Activated CD8-positive, alpha-beta memory T cell treated with anti-CD3 and anti-CD28 coated beads, Interleukin-2, amount 50 U/mL, for 24 hours (primary cell): ENCODE results near the gene DDX56.

Source experiments
- DNase-seq: peaks from one replicate; pipeline ENCODE4 v3.0.0-alpha.2; 2020; ENCODE audit errors: extremely low read depth

DDX56 gene

GRCh38 chr7:44595934-44596635 lies 22.4 kb upstream of the DDX56 start:
- DNase-seq = no peak

GRCh38 chr7:44590910-44591309 lies 17.2 kb upstream of the DDX56 start:
- no peak for DNase-seq

DNA sequence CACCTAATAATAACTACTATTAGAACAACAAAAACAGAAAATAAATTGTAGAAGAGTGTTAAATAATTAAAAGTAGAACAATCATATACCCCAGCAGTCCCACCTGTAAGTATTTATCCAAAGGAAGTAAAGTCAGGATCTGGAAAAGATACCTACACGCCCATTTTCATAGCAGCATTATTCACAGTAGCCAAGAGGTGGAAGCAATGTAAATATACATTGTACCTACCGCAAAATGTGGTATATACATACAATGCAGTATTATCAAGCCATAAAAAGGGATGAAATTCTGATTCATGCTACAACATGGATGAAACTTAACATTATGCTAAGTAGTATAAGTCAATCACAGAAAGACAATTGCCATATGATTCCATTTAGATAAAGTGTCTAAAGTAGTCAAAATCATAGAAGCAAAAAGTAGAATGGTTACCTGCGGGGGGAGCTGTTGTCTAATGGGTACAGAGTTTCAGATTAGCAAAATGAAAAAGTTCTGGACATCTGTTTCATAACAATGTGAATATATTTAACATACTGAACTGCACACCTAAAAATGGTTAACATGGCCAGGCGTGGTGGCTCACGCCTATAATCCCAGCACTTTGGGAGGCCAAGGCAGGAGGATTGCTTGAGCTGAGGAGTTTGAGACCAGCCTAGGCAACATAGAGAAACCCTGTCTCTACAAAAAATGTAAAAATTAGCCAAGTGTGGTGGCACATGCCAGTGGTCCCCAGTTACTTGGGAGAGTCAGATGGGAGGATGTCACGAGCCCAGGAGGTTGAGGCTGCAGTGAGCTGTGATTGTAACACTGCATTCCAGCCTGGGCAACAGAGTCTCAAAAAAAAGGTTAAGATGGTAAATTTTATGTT lies 14.4 kb upstream of the DDX56 start:
- DNase-seq = no peak

- DNase-seq = no peak
Measured at GRCh38 chr7:44583146-44583865, 9.6 kb upstream of the DDX56 start.

DNA sequence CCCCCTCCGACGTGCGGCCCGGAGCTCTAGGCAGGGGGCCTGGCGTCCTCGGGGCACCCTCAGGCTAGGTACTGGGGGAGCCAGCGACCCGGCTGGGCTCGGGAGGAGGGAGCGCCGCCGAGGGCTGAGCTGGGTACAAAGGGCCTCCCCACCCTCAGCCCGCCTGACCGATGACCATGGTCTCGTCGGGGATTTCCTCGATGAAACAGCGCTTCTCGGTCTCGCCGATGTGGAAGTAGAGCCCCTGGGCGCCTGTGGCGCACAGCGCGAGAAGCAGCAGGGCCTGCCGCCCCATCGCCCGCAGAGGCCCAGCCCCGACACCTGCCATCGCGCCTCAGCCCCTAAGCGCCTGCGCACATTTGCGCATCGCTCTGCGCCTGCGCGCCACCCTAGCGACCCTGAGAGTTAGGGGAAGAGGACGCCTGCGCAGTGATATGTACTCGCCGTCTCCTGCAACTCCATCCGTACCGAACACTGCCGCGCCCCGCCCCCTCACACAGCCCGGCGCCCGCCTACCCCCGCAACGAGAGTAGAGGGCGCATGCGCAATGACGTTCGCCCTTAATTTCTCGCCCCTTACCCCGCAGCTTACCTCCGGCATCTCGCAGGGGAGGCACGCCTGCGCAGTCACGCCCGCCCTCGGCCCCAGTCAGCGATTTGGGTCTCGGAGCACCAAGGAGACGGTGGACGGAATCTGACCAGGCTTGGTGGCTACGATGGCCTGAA lies 8.3 kb upstream of the DDX56 start, which contains the start of gene TMED4:
Gene TMED4, minus strand, starts transcription at position 353 of the 725 bp plus-strand sequence. Its CDS starts 25 bp downstream, at position 328.
- peak; percentile 99 for DNase-seq

DNA sequence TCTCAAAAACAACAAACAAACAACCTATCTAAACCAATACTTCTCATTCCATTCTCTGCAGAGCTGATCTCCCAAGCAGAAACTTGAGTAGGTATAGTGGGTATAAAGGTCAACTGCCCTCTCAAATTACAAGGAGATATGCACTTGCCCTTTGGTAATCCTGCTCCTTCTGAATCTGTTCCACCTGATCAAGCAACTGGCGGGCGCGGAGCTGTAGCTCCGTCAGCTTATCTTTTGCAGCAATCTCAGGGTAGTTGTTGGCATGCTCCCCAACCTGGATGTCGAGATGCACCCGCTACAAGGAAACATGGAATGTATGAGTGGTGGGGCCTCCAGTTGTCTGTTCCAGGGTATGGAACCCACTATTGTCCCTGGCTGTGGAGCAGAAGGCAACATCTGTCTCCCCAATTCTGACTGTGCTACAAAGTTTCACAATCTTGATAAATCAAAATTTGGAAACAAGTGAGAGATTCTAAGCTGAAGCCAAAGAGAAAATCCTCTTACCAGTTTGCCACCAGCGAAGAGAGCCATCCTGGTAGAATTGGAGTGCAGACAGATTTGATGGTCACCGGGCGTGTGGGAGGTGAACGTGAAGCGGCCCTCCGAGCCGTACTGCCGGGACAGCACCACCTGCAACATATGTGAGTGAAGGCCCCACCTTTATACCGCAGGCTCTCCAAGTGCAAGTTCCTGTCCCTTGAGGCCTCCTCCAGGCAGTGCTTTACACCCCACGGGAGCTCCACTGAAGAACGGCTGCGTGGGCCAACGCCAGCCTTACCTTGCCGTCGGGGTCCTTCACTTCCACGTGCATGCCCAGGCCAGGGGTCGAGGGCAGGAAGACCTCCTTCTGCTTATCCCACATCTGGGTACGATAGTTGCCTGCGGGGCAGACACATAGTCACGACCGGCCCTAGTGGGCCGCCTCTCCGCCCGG lies 7.5 kb upstream of the DDX56 start:
- no peak for DNase-seq

- no peak for DNase-seq
Measured at GRCh38 chr7:44576228-44576627, 2.5 kb upstream of the DDX56 start.

GRCh38 chr7:44575054-44575453 lies 1.3 kb upstream of the DDX56 start:
- DNase-seq = no peak

DNA sequence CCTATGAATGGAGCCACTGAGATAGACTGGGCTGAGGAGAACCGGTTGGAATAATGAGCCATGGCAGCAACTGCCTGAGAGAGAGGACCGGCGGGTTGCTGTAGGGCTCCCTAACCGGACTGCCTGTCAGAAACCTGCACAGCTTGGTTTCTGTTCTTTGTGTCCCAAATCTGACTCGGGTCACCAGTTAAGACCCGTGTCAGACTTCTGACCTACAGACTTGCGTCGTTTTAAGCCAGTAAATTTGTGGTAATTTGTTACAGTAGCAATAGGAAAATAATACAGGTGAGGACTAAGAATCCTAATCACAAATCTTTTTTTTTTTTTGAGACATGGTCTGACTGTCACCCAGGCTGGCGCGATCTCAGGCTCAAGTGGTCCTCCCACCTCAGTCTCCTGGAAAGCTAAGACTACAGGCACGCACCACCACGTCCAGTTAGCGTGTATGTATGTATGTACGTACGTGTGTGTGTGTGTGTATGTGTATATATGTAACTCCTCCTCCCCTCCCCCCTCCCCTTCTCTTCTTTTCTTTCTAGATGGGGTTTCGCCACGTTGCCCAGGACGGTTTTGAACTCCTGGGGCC lies 672 bp upstream of the DDX56 start:
- no peak for DNase-seq

DNA sequence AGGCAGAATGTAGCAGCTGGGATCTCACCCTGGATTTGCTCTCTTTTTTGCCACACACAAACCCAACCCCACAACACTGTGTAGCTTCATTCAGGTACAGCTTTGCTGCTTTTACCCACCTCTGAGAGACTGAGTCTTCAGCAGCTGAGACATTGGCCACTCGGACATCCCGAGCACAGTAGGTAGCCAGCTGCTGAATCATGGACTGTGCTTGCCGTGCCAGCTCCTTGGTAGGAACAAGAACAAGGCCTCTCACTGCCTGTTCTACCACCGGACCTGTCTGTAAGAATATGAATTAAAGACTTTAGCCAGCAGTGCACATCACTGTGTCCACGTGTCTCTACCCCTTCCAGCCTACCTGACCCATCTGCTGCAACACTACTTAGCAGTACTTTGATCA lies 937 bp downstream of the DDX56 start:
- DNase-seq = no peak

GRCh38 chr7:44569959-44570358 lies 3.7 kb downstream of the DDX56 start:
- no peak for DNase-seq

- no peak for DNase-seq
Measured at GRCh38 chr7:44568771-44569560, 4.7 kb downstream of the DDX56 start.

- DNase-seq = no peak
Measured at GRCh38 chr7:44567884-44568283, 5.8 kb downstream of the DDX56 start.

DNA sequence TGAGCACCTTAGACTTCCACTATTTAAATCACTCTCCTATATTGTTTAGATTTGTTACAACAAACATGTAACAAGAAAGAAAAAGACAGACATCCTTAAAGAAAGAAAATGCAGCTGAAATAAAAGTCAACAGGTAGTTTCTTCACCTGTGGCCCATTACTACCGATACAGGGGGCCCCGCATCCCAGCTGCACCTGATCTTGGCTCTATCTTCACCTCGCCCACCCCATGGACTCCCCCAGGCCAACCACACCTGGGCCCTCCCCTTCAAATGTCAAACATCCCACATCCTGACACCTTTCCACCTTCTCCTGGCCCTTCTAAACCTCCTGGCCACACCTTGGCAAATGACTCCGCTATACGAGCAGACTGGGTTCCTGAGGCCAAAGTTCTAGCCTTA lies 7.0 kb downstream of the DDX56 start:
- DNase-seq = no peak

- no peak for DNase-seq
Measured at GRCh38 chr7:44565795-44566559, 7.7 kb downstream of the DDX56 start.

- no peak for DNase-seq
Measured at GRCh38 chr7:44565097-44565794, 8.5 kb downstream of the DDX56 start.

GRCh38 chr7:44564606-44565005 lies 9.1 kb downstream of the DDX56 start:
- no peak for DNase-seq

GRCh38 chr7:44563171-44563679 lies 10.5 kb downstream of the DDX56 start:
- DNase-seq = no peak
